Measurements from ENCODE around the gene TMEM87B.

- TF ChIP-seq CTCF (IDR thresholded peaks at IDR 0.05) (no peak), POLR2A (IDR thresholded peaks at IDR 0.05) (no peak)
These were observed 74.0 kb downstream of the TMEM87B start for GRCh38 chr2:112129060-112129459.

All from adrenal gland (tissue), 5 donors.